HepG2 (cell line): Measurements from ENCODE around the gene NCBP1. TPM values are rescaled to one million over a fixed set of nuclear protein-coding genes. Genes with fewer than 3 reads are reported as not detected.

Experiments used
- AKAP8 ChIP-seq: sonication (generic); formaldehyde crosslinking; IDR thresholded peaks from 2 replicates; pipeline ENCODE4 v1.5.1; 2020; ENCODE audit warnings: mild to moderate bottlenecking, missing genetic modification reagents
- ATF1 ChIP-seq: IDR thresholded peaks from 2 replicates; pipeline ENCODE4 v1.6.1; 2016; ENCODE audit warnings: mild to moderate bottlenecking, control low read depth
- CEBPG ChIP-seq: IDR thresholded peaks from 2 replicates; pipeline ENCODE4 v1.6.1; 2016
- FOXA3 ChIP-seq: IDR thresholded peaks from 2 replicates; pipeline ENCODE4 v1.6.1; 2016; ENCODE audit warnings: missing genetic modification reagents, missing compliant biosample characterization
- HOXA5 ChIP-seq: sonication (generic); formaldehyde crosslinking; IDR thresholded peaks from 2 replicates; pipeline ENCODE4 v1.4.0; 2020; ENCODE audit warnings: missing genetic modification reagents
- HOXA9 ChIP-seq: sonication (generic); formaldehyde crosslinking; IDR thresholded peaks from 2 replicates; pipeline ENCODE4 v1.8.1; 2022; ENCODE audit warnings: missing genetic modification reagents, mild to moderate bottlenecking, moderate library complexity, borderline replicate concordance
- IRF2 ChIP-seq: IDR thresholded peaks from 2 replicates; pipeline ENCODE4 v1.6.1; 2018; ENCODE audit warnings: missing genetic modification reagents, missing compliant biosample characterization
- MXD4 ChIP-seq: IDR thresholded peaks from 2 replicates; pipeline ENCODE4 v1.6.1; 2016; ENCODE audit warnings: mild to moderate bottlenecking, missing biosample characterization, missing genetic modification reagents
- NCOR1 ChIP-seq: fragments of 200-600 bp; sonication (generic); IDR thresholded peaks from 2 replicates; pipeline ENCODE4 v1.7.0; 2017; ENCODE audit warnings: antibody characterized with exemption, low read length, borderline replicate concordance
- NFATC3 ChIP-seq: sonication (generic); formaldehyde crosslinking; IDR thresholded peaks from 2 replicates; pipeline ENCODE4 v1.5.1; 2020; ENCODE audit warnings: mild to moderate bottlenecking, missing genetic modification reagents
- PAX8 ChIP-seq: sonication (generic); formaldehyde crosslinking; IDR thresholded peaks from 2 replicates; pipeline ENCODE4 v1.8.0; 2022; ENCODE audit warnings: mild to moderate bottlenecking, missing genetic modification reagents, borderline replicate concordance
- PHF8 ChIP-seq: sonication (generic); formaldehyde crosslinking; IDR thresholded peaks from 2 replicates; pipeline ENCODE4 v1.5.0; 2020; ENCODE audit warnings: missing genetic modification reagents
- POLR2A ChIP-seq, 2 experiments: IDR thresholded peaks; 2 replicates each; pipeline ENCODE4 v1.6.1; 2011; ENCODE audit warnings: low read depth in 2 of 2, low read length in 2 of 2, mild to moderate bottlenecking in 1 of 2, moderate library complexity in 1 of 2; ENCODE audit not compliant: insufficient read depth in 1 of 2
- SPEN ChIP-seq: sonication (generic); formaldehyde crosslinking; IDR thresholded peaks from 2 replicates; pipeline ENCODE4 v1.5.1; 2020; ENCODE audit warnings: low read depth, mild to moderate bottlenecking, missing genetic modification reagents
- TAF1 ChIP-seq: sonication (generic); formaldehyde crosslinking; IDR thresholded peaks from 2 replicates; pipeline ENCODE4 v1.4.0; 2020; ENCODE audit warnings: missing genetic modification reagents
- TOE1 ChIP-seq: sonication (generic); formaldehyde crosslinking; IDR thresholded peaks from 2 replicates; pipeline ENCODE4 v1.4.0; 2020; ENCODE audit warnings: mild to moderate bottlenecking, missing genetic modification reagents
- XRCC5 ChIP-seq: fragments of 200-400 bp; formaldehyde crosslinking; optimal IDR thresholded peaks from 2 replicates; pipeline ENCODE3; 2017; ENCODE audit warnings: mild to moderate bottlenecking, low read length
- ZBTB20 ChIP-seq: sonication (generic); formaldehyde crosslinking; IDR thresholded peaks from 2 replicates; pipeline ENCODE4 v1.8.1; 2023; ENCODE audit warnings: missing genetic modification reagents, low read depth, mild to moderate bottlenecking, borderline replicate concordance
- ZBTB21 ChIP-seq: sonication (generic); formaldehyde crosslinking; IDR thresholded peaks from 2 replicates; pipeline ENCODE4 v1.4.0; 2020; ENCODE audit warnings: missing genetic modification reagents
- ZNF101 ChIP-seq: sonication (generic); formaldehyde crosslinking; IDR thresholded peaks from 2 replicates; pipeline ENCODE4 v1.4.0; 2020; ENCODE audit warnings: mild to moderate bottlenecking, low read depth, missing genetic modification reagents, borderline replicate concordance
- ZNF451 ChIP-seq: sonication (generic); formaldehyde crosslinking; IDR thresholded peaks from 2 replicates; pipeline ENCODE4 v1.5.0; 2020; ENCODE audit warnings: mild to moderate bottlenecking, missing genetic modification reagents
- ZNF512 ChIP-seq: sonication (generic); formaldehyde crosslinking; IDR thresholded peaks from 2 replicates; pipeline ENCODE4 v1.4.0; 2020; ENCODE audit warnings: mild to moderate bottlenecking, missing genetic modification reagents
- ZNF556 ChIP-seq: sonication (generic); formaldehyde crosslinking; IDR thresholded peaks from 2 replicates; pipeline ENCODE4 v1.4.0; 2020; ENCODE audit warnings: mild to moderate bottlenecking, missing genetic modification reagents, borderline replicate concordance
- ZNF567 ChIP-seq: sonication (generic); formaldehyde crosslinking; IDR thresholded peaks from 2 replicates; pipeline ENCODE4 v1.8.1; 2023; ENCODE audit warnings: mild to moderate bottlenecking, missing genetic modification reagents, borderline replicate concordance
- ZNF597 ChIP-seq: sonication (generic); formaldehyde crosslinking; IDR thresholded peaks from 2 replicates; pipeline ENCODE4 v1.5.0; 2020; ENCODE audit warnings: missing genetic modification reagents
- polyA plus RNA-seq, 8 experiments: library from polyadenylated mRNA; depleted of rRNA in 3 of 8; stranded (reverse) in 7 of 8; unstranded in 1 of 8; fragments of >200 nt; fragmentation: Illumina TruSeq in 4 of 8; extraction: Trizol in 4 of 8; gene quantifications; 2 replicates each; pipeline versions ENCODE4 v1.2.1 to v1.2.3, GENCODE V29; 2011 to 2016; ENCODE audit warnings: low read depth in 4 of 8, missing spikeins in 1 of 8, mixed read lengths in 1 of 8; ENCODE audit not compliant: insufficient read depth in 1 of 8
- total RNA-seq, 5 experiments: library from RNA; depleted of rRNA; stranded (reverse); fragments of >200 nt; fragmentation: Illumina TruSeq; extraction: Trizol; gene quantifications; 2 replicates each; pipeline ENCODE4 v1.2.3, GENCODE V29; 2016; ENCODE audit warnings: low read depth in 1 of 5
- TF ChIP-seq, protein P1 (sequence below): sonication (generic); formaldehyde crosslinking; IDR thresholded peaks from 2 replicates; pipeline ENCODE4 v1.8.1; 2023; ENCODE audit warnings: missing genetic modification reagents, mild to moderate bottlenecking, borderline replicate concordance
- TF ChIP-seq, protein P2 (sequence below): sonication (generic); formaldehyde crosslinking; IDR thresholded peaks from 2 replicates; pipeline ENCODE4 v1.4.0; 2020; ENCODE audit warnings: missing genetic modification reagents

Gene NCBP1
- total and polyA plus RNA-seq, 2 of the 13 experiments (the other 11 are each of a cell fraction or from before 2014, with no cell fraction given) = 13.3 to 40.2 TPM

DNA sequence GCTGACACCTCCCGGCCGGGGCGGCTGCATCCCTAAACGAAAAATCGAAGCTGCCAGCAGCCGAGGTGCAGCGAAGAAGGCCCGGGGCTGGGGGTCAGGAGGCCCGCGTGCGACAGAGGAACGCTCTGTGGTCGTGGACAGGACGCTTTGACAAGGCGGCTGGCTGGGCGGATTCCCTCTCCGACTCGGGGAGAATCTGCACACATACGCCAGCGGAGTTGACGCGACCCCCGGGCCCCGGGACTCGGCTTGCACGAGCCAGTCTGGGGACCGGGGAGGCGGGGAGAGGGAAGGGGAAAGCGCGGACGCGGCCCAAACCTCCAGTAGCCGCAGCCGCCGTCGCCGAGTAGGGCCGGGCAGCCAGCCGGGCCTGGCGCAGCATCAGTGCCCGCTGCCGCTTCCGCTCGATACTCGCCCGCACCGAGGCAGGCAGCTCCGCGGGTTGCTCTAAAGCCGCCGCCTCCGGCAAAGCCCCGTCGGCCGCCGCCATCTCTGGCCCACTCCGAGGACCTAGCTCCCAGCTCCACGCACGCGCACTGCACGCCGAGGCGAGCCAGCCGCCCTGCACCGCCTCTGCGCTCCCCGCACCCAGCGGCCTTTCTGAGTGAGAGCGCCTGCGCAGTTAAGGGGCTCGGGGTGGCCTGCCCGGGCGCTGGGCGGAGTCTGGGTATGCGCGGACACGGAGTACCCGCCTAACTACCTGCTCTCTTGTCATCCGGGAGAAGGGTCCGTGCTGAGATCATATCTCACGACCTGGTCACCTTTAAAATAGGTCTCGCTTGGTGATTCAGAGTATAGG, 63.4 kb downstream of the NCBP1 start, which contains the start of gene XPA (continued):
- no peak for TF ChIP-seq PAX8 (CRISPR knock-in tag)
- TF ChIP-seq FOXA3 (CRISPR knock-in tag) = peak; percentile 10; the same call in 1 of the 2 replicates
- TF ChIP-seq HOXA9 (CRISPR knock-in tag) = no peak; the same call in 1 of the 2 replicates
- TF ChIP-seq ZNF567 (CRISPR knock-in tag) = no peak
- peak; percentile 45; the same call in 1 of the 2 replicates for TF ChIP-seq ZNF451 (CRISPR knock-in tag)
- TF ChIP-seq, protein P1, sequence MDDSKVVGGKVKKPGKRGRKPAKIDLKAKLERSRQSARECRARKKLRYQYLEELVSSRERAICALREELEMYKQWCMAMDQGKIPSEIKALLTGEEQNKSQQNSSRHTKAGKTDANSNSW (CRISPR knock-in tag) = peak; percentile 72; the same call in 1 of the 2 replicates
- no peak for TF ChIP-seq NCOR1
- no peak for TF ChIP-seq ATF1 (CRISPR knock-in tag)
- no peak; the same call in 1 of the 2 replicates for TF ChIP-seq HOXA5 (CRISPR knock-in tag)
- 0 out of 2 replicates have a peak, but pooled peaks have one; percentile 50 for TF ChIP-seq ZBTB20
- TF ChIP-seq TOE1 (CRISPR knock-in tag) = peak; percentile 58; the same call in 1 of the 2 replicates
- TF ChIP-seq NFATC3 (CRISPR knock-in tag) = 0 out of 2 replicates have a peak, but pooled peaks have one; percentile 62
- 0 out of 2 replicates have a peak, but pooled peaks have one; percentile 56 for TF ChIP-seq ZNF101 (CRISPR knock-in tag)
- peak; percentile 99 for TF ChIP-seq PHF8
- TF ChIP-seq ZBTB21 (CRISPR knock-in tag) = no peak
- TF ChIP-seq TAF1 (CRISPR knock-in tag) = peak; percentile 95
- TF ChIP-seq ZNF512 = no peak
- peak; percentile 87 for TF ChIP-seq MXD4
- peak; percentile 91 for TF ChIP-seq SPEN
- TF ChIP-seq IRF2 = no peak
- TF ChIP-seq ZNF556 (CRISPR knock-in tag) = peak; percentile 37; the same call in 1 of the 2 replicates
- no peak for TF ChIP-seq ZNF597
- peak; percentile 84; the same call in 1 of the 2 replicates for TF ChIP-seq AKAP8 (CRISPR knock-in tag)
- peak; percentile 87 to 94 for TF ChIP-seq POLR2A (IDR thresholded peaks at IDR 0.05; ENCODE audit: insufficient read depth in 1 of 2, low read depth in 2 of 2, low read length in 2 of 2)
- 0 out of 2 replicates have a peak, but pooled peaks have one; percentile 9 for TF ChIP-seq CEBPG (CRISPR knock-in tag)
- peak; percentile 41 for TF ChIP-seq XRCC5
- TF ChIP-seq, protein P2, sequence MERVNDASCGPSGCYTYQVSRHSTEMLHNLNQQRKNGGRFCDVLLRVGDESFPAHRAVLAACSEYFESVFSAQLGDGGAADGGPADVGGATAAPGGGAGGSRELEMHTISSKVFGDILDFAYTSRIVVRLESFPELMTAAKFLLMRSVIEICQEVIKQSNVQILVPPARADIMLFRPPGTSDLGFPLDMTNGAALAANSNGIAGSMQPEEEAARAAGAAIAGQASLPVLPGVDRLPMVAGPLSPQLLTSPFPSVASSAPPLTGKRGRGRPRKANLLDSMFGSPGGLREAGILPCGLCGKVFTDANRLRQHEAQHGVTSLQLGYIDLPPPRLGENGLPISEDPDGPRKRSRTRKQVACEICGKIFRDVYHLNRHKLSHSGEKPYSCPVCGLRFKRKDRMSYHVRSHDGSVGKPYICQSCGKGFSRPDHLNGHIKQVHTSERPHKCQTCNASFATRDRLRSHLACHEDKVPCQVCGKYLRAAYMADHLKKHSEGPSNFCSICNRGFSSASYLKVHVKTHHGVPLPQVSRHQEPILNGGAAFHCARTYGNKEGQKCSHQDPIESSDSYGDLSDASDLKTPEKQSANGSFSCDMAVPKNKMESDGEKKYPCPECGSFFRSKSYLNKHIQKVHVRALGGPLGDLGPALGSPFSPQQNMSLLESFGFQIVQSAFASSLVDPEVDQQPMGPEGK (CRISPR knock-in tag) = peak; percentile 54
